ENCODE measurements around the gene AKT3.

Gene AKT3

GRCh38 chr1:243462929-243463697 lies 386.9 kb downstream of the AKT3 start:
- no peak for DNase-seq (ENCODE audit: low read depth)

- no peak for DNase-seq (ENCODE audit: low read depth)
Observed at GRCh38 chr1:243461700-243462099, 388.3 kb downstream of the AKT3 start.

DNA sequence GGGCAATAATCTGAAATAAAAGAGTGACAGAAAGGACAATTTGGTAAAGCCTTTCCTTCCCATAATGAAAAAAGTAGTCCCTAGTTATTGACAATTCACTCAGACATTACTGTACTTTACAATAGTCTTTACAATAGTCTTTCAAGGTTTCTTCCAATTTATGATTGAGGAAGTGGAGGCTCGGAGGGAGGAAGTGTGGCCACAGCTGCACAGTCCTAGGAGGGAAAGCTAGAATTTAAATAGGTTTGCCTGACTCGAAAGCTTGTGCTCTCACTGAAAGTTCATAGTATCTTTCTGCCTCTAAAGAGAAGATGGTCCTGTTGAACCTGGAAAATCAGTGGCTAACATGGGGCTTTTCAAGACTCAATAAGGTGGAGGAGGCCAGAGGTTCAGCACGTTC lies 391.0 kb downstream of the AKT3 start:
- DNase-seq (ENCODE audit: low read depth), result no peak

- no peak for DNase-seq (ENCODE audit: low read depth)
Observed at GRCh38 chr1:243457363-243457982, 392.6 kb downstream of the AKT3 start.

DNA sequence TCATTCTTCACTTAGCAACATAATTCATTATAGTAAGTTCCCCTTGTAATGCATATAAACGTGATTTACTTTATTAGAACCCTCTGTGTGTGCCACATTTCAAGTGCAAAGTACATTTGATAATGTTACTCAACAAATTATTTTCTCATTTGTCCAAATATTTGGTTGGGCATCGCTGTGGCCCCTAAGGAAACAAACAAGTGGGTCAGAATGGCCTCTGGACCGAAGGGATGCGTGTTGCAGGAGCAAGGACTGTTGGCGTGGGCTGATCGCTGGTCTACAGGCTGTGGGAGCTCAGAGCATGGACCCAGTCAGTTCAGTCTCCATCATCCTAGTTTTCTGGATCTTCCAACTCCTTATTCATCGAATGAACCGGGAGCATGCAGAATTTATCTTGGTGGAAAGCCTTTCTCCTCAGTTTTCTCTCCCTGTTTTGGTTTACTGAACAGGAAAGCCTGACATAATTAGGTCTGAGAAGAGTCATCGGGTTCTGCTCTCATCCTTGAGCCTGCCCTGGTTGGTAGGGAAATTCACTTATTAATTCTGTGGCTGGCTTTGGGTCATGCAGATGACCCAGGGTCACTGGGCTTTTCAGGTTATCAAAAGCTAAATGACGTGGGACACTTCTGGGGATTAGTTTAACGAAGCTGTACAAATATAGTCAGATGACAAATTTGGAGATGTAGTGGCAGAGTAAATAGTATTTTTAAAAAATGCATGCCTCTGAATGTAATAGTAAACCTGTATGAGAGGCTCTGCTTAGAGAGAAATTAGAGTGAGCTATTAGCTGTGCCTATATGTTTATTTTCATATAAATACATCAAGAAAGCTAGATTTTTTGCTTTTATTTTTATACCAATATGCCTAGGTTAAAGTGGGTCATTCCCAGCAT lies 394.0 kb downstream of the AKT3 start:
- DNase-seq (ENCODE audit: low read depth), result no peak

DNA sequence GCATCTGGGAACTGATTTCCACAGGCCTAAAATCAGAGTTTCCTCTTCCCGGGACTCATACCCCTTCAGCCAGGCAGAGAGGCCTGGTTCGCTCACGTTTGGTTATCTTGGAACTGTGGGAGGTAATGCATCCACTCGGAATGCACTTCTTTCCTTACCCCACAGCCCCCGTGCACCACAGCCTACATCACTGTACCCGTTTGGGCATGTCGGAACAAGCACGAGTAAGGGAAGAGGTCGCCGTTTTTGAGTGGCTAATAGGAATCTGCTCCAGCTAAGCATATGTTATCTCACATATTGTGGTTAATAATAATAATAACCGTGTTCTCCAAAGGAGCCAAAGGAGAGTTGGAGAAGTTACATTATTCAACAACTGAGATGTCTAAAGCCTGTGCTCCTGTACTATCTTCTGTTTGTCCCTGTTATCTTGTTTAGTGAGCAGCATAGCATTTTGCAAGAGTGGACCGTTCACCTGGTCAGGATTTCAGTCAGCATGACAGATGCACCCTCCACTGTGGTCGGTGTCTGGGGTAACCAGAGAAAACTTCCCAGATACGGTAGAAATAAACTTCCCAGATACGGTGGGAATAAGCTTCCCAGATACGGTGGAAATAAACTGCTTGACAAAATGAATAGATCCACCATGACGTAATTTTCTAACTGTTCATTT lies 395.6 kb downstream of the AKT3 start:
- no peak for DNase-seq (ENCODE audit: low read depth)

- no peak for DNase-seq (ENCODE audit: low read depth)
Observed at GRCh38 chr1:243452092-243452491, 398.0 kb downstream of the AKT3 start.

- no peak for DNase-seq (ENCODE audit: low read depth)
Observed at GRCh38 chr1:243449373-243449772, 400.7 kb downstream of the AKT3 start.

DNA sequence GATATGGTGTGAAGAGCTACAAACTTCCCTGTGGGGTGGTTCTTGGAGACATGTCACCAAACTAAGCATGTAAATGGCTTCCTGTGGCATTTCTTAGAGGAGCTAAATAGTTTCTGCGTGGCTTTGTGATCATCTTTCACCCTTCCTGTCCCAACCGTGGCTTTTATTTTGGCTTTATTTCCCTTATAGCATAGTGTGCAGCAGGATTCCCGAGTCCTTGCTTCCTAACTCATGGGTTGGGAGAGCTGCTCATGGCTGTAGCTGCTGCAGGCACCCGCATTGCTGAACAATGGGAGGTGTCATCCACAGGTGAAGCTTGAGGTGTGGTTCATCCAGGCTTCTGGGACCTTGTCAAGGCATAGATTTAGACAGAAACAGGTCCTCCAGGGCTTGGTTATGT lies 402.2 kb downstream of the AKT3 start:
- DNase-seq (ENCODE audit: low read depth), result no peak

DNA sequence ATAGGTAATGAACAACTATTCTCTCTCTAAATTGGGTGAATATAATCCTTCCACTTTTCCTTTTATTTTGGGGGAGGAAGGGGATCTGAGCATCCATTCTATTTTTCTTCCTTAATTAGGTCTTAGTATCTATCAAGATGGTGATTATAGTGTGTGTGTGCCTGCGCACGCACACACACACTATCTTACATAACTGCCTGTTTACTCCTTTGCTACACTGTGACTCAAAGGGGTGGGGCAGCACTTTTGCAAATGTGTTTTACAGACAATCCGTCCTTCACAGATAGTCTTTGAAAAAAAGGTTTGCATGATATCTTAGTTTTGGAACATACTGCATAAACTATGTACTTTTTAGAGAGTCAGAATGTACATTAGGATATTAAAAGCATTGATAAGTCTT lies 402.7 kb downstream of the AKT3 start:
- DNase-seq (ENCODE audit: low read depth), result no peak

DNA sequence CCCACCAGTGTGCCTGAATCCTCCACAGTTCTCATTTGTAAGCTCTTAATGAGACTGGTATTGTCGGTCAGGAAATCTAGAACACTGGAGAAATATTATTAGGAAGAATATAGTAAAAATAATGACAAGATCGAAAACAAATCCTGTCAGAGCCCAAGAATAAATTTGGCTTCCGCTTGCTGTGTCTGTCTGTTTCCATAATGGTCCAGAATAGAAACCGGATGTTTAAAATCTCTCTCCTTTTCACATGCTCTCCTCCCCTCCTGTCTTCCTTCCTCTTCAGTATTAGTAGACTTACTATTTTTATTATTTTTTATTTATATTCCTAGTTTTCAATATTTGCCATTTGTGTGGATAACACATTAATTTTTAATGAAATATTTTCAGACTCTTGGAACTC lies 406.5 kb downstream of the AKT3 start:
- no peak for DNase-seq (ENCODE audit: low read depth)

DNA sequence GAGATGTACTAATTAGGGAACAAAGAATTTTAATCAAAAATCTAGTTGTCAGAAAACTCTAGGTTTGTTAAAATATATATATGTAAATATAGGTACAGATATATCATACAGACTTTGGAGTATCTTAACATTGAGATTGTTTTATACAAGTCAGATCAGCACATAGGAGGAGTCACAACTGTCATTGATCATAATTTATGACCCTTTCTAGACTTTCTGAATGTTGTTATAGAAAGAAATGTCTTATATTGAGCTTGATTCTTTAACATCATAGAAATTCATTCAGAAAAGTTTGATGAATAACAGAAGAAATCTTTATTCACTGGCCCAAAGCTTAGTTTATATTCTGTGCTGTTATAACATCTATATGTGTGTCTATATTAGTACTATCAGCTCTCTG lies 408.4 kb downstream of the AKT3 start:
- DNase-seq (ENCODE audit: low read depth), result no peak

GRCh38 chr1:243440406-243440805 lies 409.6 kb downstream of the AKT3 start:
- no peak for DNase-seq (ENCODE audit: low read depth)

GRCh38 chr1:243438815-243439214 lies 411.2 kb downstream of the AKT3 start:
- no peak for DNase-seq (ENCODE audit: low read depth)

All from stimulated activated CD8-positive, alpha-beta memory T cell treated with anti-CD3 and anti-CD28 coated beads, Interleukin-12 subunit alpha, Interleukin-12 subunit beta, amount 100 ng/mL, for 1 hour (primary cell).